H9 (cell line): ENCODE data around the gene ROBO4. TPM values are rescaled to one million over a fixed set of nuclear protein-coding genes. Genes with fewer than 3 reads are reported as not detected.
A peak's percentile ranks its signal among the peaks of the same experiment; 100 is the strongest.

ENCODE experiments used
- DNase-seq: peaks from one replicate; pipeline ENCODE4 v3.0.0-alpha.2; 2017
- H2AFZ ChIP-seq: one replicate; pipeline ENCODE4 v1.6.1; 2013; ENCODE audit warnings: mild to moderate bottlenecking, low read length, control low read depth, moderate library complexity
- H2AK5ac ChIP-seq: 2 replicates; pipeline ENCODE4 v1.6.1; 2013; ENCODE audit warnings: low read length, control low read depth, mixed read lengths; ENCODE audit not compliant: insufficient read length
- H2BK120ac ChIP-seq: one replicate; pipeline ENCODE4 v1.6.1; 2013; ENCODE audit warnings: low read depth, mild to moderate bottlenecking, low read length, control low read depth, inconsistent platforms; ENCODE audit not compliant: poor library complexity, severe bottlenecking
- H2BK12ac ChIP-seq: 2 replicates; pipeline ENCODE4 v1.6.1; 2013; ENCODE audit warnings: low read length, control low read depth, mixed read lengths, low read depth; ENCODE audit not compliant: insufficient read length
- H2BK15ac ChIP-seq: 2 replicates; pipeline ENCODE4 v1.6.1; 2013; ENCODE audit warnings: low read depth, low read length, control low read depth
- H2BK20ac ChIP-seq: one replicate; pipeline ENCODE4 v1.6.1; 2013; ENCODE audit warnings: low read depth, mild to moderate bottlenecking, low read length, control low read depth, inconsistent platforms; ENCODE audit not compliant: poor library complexity, severe bottlenecking
- H2BK5ac ChIP-seq: 2 replicates; pipeline ENCODE4 v1.6.1; 2013; ENCODE audit warnings: low read length, control low read depth, mixed read lengths; ENCODE audit not compliant: insufficient read length
- H3K14ac ChIP-seq: 2 replicates; pipeline ENCODE4 v1.6.1; 2013; ENCODE audit warnings: low read length, control low read depth; ENCODE audit not compliant: insufficient read depth
- H3K18ac ChIP-seq: 2 replicates; pipeline ENCODE4 v1.6.1; 2013; ENCODE audit warnings: low read depth, mild to moderate bottlenecking, mixed read lengths, low read length, control low read depth; ENCODE audit not compliant: insufficient read length
- H3K23ac ChIP-seq: 2 replicates; pipeline ENCODE4 v1.6.1; 2013; ENCODE audit warnings: low read length, control low read depth, mixed read lengths, low read depth; ENCODE audit not compliant: insufficient read length
- H3K23me2 ChIP-seq: 2 replicates; pipeline ENCODE4 v1.6.1; 2013; ENCODE audit warnings: low read depth, mild to moderate bottlenecking, mixed read lengths, low read length, control low read depth; ENCODE audit not compliant: insufficient read length, poor library complexity, severe bottlenecking
- H3K27ac ChIP-seq: 2 replicates; pipeline ENCODE4 v1.5.1; 2013; ENCODE audit warnings: low read length, control low read depth, mixed read lengths, low read depth; ENCODE audit not compliant: insufficient read length
- H3K27me3 ChIP-seq: 2 replicates; pipeline ENCODE4 v1.6.1; 2013; ENCODE audit warnings: low read length, control low read depth, inconsistent platforms; ENCODE audit not compliant: insufficient read depth
- H3K4ac ChIP-seq: 2 replicates; pipeline ENCODE4 v1.6.1; 2013; ENCODE audit warnings: low read depth, mild to moderate bottlenecking, control low read depth, inconsistent platforms, low read length, moderate library complexity
- H3K4me1 ChIP-seq: 2 replicates; pipeline ENCODE4 v1.6.1; 2013; ENCODE audit warnings: low read length, control low read depth, inconsistent platforms; ENCODE audit not compliant: insufficient read depth
- H3K4me2 ChIP-seq: 2 replicates; pipeline ENCODE4 v1.6.1; 2013; ENCODE audit warnings: low read length, control low read depth, mixed read lengths; ENCODE audit not compliant: insufficient read length, insufficient read depth
- H3K56ac ChIP-seq: 2 replicates; pipeline ENCODE4 v1.6.1; 2013; ENCODE audit warnings: low read depth, mild to moderate bottlenecking, mixed read lengths, low read length, control low read depth; ENCODE audit not compliant: insufficient read length
- H3K79me1 ChIP-seq: 2 replicates; pipeline ENCODE4 v1.6.1; 2013; ENCODE audit warnings: low read depth, mild to moderate bottlenecking, moderate library complexity, low read length, control low read depth, inconsistent platforms; ENCODE audit not compliant: insufficient read depth, poor library complexity, severe bottlenecking
- H3K79me2 ChIP-seq: 2 replicates; pipeline ENCODE4 v1.6.1; 2013; ENCODE audit warnings: low read length, control low read depth, inconsistent platforms; ENCODE audit not compliant: insufficient read depth
- H3K9ac ChIP-seq: 2 replicates; pipeline ENCODE4 v1.6.1; 2013; ENCODE audit warnings: low read length, control low read depth, mixed read lengths; ENCODE audit not compliant: insufficient read length; ENCODE audit errors: extremely low read depth
- H3K9me3 ChIP-seq: one replicate; pipeline ENCODE4 v1.6.1; 2013; ENCODE audit warnings: low read depth, low read length, inconsistent platforms; ENCODE audit not compliant: control insufficient read depth
- H3T11ph ChIP-seq: one replicate; pipeline ENCODE4 v1.6.1; 2013; ENCODE audit warnings: mild to moderate bottlenecking, low read length, control low read depth, inconsistent platforms
- H4K20me1 ChIP-seq: one replicate; pipeline ENCODE4 v1.6.1; 2013; ENCODE audit not compliant: control insufficient read depth, insufficient read length, insufficient read depth
- H4K5ac ChIP-seq: 2 replicates; pipeline ENCODE4 v1.6.1; 2013; ENCODE audit warnings: low read depth, mild to moderate bottlenecking, mixed read lengths, low read length, control low read depth; ENCODE audit not compliant: insufficient read length
- H4K8ac ChIP-seq: replicated peaks from 2 replicates; pipeline ENCODE4 v1.6.1; 2013; ENCODE audit warnings: low read length, control low read depth, mixed read lengths, low read depth; ENCODE audit not compliant: insufficient read length
- H4K91ac ChIP-seq: 2 replicates; pipeline ENCODE4 v1.6.1; 2013; ENCODE audit warnings: low read depth, mild to moderate bottlenecking, moderate library complexity, mixed read lengths, low read length, control low read depth; ENCODE audit not compliant: insufficient read length
- H3K27ac Mint-ChIP-seq, 3 experiments: 2 replicates in 2 of 3; 3 replicates in 1 of 3; pipeline ENCODE4 v1.8.0; 2020 to 2021; ENCODE audit warnings: mixed read lengths in 3 of 3, mild to moderate bottlenecking in 1 of 3, moderate library complexity in 1 of 3
- H3K27me3 Mint-ChIP-seq: 2 replicates; pipeline ENCODE4 v1.8.0; 2021; ENCODE audit warnings: low read depth, mild to moderate bottlenecking, moderate library complexity, mixed read lengths
- H3K36me3 Mint-ChIP-seq, 3 experiments: 2 replicates in 2 of 3; 3 replicates in 1 of 3; pipeline ENCODE4 v1.8.0; 2020 to 2021; ENCODE audit warnings: low read depth in 3 of 3, mixed read lengths in 3 of 3; ENCODE audit not compliant: insufficient read depth in 1 of 3
- H3K4me1 Mint-ChIP-seq, 2 experiments: 2 replicates each; pipeline ENCODE4 v1.8.0; 2020; ENCODE audit warnings: mixed read lengths in 2 of 2
- H3K4me3 Mint-ChIP-seq, 2 experiments: 2 replicates in 1 of 2; 3 replicates in 1 of 2; pipeline ENCODE4 v1.8.0; 2020 to 2021; ENCODE audit warnings: mild to moderate bottlenecking in 2 of 2, mixed read lengths in 2 of 2, moderate library complexity in 1 of 2
- H3K9me3 Mint-ChIP-seq, 2 experiments: 2 replicates in 1 of 2; 3 replicates in 1 of 2; pipeline ENCODE4 v1.8.0; 2020; ENCODE audit warnings: mild to moderate bottlenecking in 2 of 2, mixed read lengths in 2 of 2, moderate library complexity in 1 of 2
- WGBS: extraction: QIAGEN DNeasy Blood & Tissue Kit; methylation state at CpG from one replicate; pipeline ENCODE4 v1.1.7; 2013; ENCODE audit warnings: missing lambda C conversion rate, low lambda C conversion rate, mixed read lengths; ENCODE audit not compliant: insufficient read length; ENCODE audit errors: extremely low coverage; 5-methylcytosine and 5-hydroxymethylcytosine counted together
- total RNA-seq: library from RNA; stranded (reverse); gene quantifications from 2 replicates; pipeline ENCODE4 v1.2.1, GENCODE V29; 2021
- TF ChIP-seq, protein P1 (sequence below): fragments of 200-600 bp; sonication (generic); conservative IDR thresholded peaks from 3 replicates; pipeline ENCODE4 v1.8.0; 2021; ENCODE audit warnings: antibody characterized with exemption, mild to moderate bottlenecking

The ROBO4 gene
- total RNA-seq, 1 experiment from 2014 or later = not detected

DNA sequence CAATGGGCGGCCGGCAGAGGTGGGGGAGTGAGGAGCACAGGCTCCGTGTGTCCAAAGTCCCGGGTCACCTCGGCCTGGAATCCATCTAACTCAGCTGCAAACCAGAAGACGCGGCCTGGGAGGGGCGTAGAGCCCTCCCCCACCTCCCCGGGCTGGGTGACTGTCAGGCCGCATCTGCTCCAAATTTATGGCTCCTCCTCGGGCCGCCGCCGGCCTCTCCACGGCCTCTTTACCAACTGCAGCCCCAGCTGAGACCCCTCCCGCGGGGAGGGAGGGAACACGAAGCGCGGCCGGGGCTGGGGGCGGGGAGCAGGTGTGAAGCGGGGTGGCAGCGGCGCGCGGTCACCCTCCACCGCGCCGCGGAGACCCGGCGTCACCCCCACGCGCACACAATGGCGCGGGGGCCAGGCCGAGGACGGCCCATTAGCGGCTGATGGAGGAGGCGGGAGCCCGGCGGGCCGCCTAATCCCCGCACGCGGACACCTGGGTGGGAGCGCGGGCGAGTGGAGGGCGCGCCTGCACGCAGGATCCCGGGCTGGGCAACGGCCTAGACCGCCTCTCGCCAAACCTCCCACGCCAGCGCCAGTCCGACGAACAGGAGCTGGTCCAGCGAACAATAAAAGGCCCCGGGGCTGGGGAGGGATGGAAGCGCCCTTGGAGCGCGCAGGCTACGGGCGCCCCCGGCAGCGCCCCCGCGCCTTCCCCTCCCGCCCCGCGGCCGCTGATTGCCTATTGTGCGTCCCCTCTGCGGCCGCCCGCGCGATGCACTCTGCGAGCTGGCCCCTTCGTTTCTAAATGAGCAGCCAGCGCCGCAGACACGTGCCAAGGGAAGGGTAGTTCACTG is 58.3 kb downstream of the ROBO4 start:
- Histone ChIP-seq H3K18ac (no peak overlapping the region), H2BK120ac (no peak overlapping the region), H2AFZ (no peak overlapping the region), H3K4ac (no peak overlapping the region), H3K9ac (no peak overlapping the region), H2AK5ac (no peak overlapping the region), H2BK15ac (no peak overlapping the region), H3K4me2 (peak overlapping the region; percentile 30), H3K9me3 (no peaks in the 10 kb centered on the region), H2BK5ac (no peak overlapping the region), H3K23me2 (peaks cover 3% of the 10 kb centered on the region), H2BK12ac (no peak overlapping the region), H3T11ph (no peak overlapping the region), H2BK20ac (no peak overlapping the region), H3K23ac (no peak overlapping the region), H4K5ac (no peak overlapping the region), H3K56ac (no peak overlapping the region), H4K20me1 (no peaks in the 10 kb centered on the region), H3K27ac (no peak overlapping the region), H3K79me1 (no peaks in the 10 kb centered on the region), H3K27me3 (peaks cover 66% of the 10 kb centered on the region), H3K79me2 (no peaks in the 10 kb centered on the region), H3K14ac (no peak overlapping the region), H3K4me1 (no peaks in the 10 kb centered on the region), H4K91ac (no peak overlapping the region), H4K8ac (no peak overlapping the region)
- Mint-ChIP-seq H3K27me3 (peaks cover 38% of the 10 kb centered on the region), H3K9me3 (peaks cover 0 to 2% of the 10 kb centered on the region in 2 experiments; a peak in 1 of 5 replicates), H3K36me3 (no peaks in the 10 kb centered on the region), H3K4me1 (peaks cover 11 to 37% of the 10 kb centered on the region in 2 experiments), H3K27ac (no peak overlapping the region), H3K4me3 (peak overlapping the region; percentile 44 to 74)
- WGBS = no CpG with 5 or more reads among the region's 87 CpGs
- DNase-seq = peak; percentile 55
- TF ChIP-seq, protein P1, sequence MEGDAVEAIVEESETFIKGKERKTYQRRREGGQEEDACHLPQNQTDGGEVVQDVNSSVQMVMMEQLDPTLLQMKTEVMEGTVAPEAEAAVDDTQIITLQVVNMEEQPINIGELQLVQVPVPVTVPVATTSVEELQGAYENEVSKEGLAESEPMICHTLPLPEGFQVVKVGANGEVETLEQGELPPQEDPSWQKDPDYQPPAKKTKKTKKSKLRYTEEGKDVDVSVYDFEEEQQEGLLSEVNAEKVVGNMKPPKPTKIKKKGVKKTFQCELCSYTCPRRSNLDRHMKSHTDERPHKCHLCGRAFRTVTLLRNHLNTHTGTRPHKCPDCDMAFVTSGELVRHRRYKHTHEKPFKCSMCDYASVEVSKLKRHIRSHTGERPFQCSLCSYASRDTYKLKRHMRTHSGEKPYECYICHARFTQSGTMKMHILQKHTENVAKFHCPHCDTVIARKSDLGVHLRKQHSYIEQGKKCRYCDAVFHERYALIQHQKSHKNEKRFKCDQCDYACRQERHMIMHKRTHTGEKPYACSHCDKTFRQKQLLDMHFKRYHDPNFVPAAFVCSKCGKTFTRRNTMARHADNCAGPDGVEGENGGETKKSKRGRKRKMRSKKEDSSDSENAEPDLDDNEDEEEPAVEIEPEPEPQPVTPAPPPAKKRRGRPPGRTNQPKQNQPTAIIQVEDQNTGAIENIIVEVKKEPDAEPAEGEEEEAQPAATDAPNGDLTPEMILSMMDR = no peak
